H1 (cell line): ENCODE results near the gene TRAF6. TPM values are rescaled to one million over a fixed set of nuclear protein-coding genes. Genes with fewer than 3 reads are reported as not detected.

ENCODE experiments used
- BACH1 ChIP-seq: IDR thresholded peaks from 2 replicates; pipeline ENCODE4 v1.6.1; 2012; ENCODE audit warnings: low read length, improper control_type of control experiment
- BCL11A ChIP-seq, 2 experiments: IDR thresholded peaks; one replicate each; pipeline ENCODE4 v1.6.1; 2011; ENCODE audit warnings: low read depth in 2 of 2, low read length in 2 of 2, mild to moderate bottlenecking in 2 of 2
- CBX5 ChIP-seq: fragments of 300-800, 300-1000 bp; sonication (generic); IDR thresholded peaks from 2 replicates; pipeline ENCODE4 v1.7.1; 2016; ENCODE audit warnings: antibody characterized with exemption, low read length, low read depth
- CHD7 ChIP-seq: fragments of 300-600 bp; sonication (generic); IDR thresholded peaks from 2 replicates; pipeline ENCODE4 v1.7.1; 2012; ENCODE audit warnings: low read length, moderate library complexity, mild to moderate bottlenecking, inconsistent platforms; ENCODE audit not compliant: insufficient replicate concordance
- CREB1 ChIP-seq: IDR thresholded peaks from 2 replicates; pipeline ENCODE4 v1.6.1; 2012; ENCODE audit warnings: inconsistent platforms
- KDM5A ChIP-seq: fragments of 200-600 bp; IDR thresholded peaks from 2 replicates; pipeline ENCODE4 v1.7.1; 2012; ENCODE audit warnings: mild to moderate bottlenecking, low read length, inconsistent platforms, mixed read lengths
- PHF8 ChIP-seq: fragments of 200-600 bp; sonication (generic); conservative IDR thresholded peaks from 2 replicates; pipeline ENCODE4 v1.7.1; 2012; ENCODE audit warnings: low read depth, mild to moderate bottlenecking, inconsistent platforms, low read length, moderate library complexity
- POLR2AphosphoS5 ChIP-seq: IDR thresholded peaks from 2 replicates; pipeline ENCODE4 v1.6.1; 2011; ENCODE audit warnings: low read depth, low read length
- POU5F1 ChIP-seq: IDR thresholded peaks from 2 replicates; pipeline ENCODE4 v1.6.1; 2011; ENCODE audit warnings: low read depth, mild to moderate bottlenecking, low read length, moderate library complexity
- SAP30 ChIP-seq: fragments of 300-600 bp; sonication (generic); IDR thresholded peaks from 2 replicates; pipeline ENCODE4 v1.7.1; 2012; ENCODE audit warnings: low read length, moderate library complexity, mild to moderate bottlenecking, inconsistent platforms; ENCODE audit not compliant: insufficient read depth, insufficient replicate concordance
- SIRT6 ChIP-seq: IDR thresholded peaks from one replicate; pipeline ENCODE4 v1.7.1; 2012; ENCODE audit warnings: low read length, inconsistent platforms
- SP1 ChIP-seq: IDR thresholded peaks from 2 replicates; pipeline ENCODE4 v1.6.1; 2011; ENCODE audit warnings: low read depth, low read length
- YY1 ChIP-seq: IDR thresholded peaks from 2 replicates; pipeline ENCODE4 v1.6.1; 2011; ENCODE audit warnings: low read depth, mild to moderate bottlenecking, low read length
- polyA plus RNA-seq, 7 experiments: library from polyadenylated mRNA; depleted of rRNA in 3 of 7; stranded (reverse) in 5 of 7; unstranded in 2 of 7; fragments of >200 nt in 5 of 7; fragments of 200-250 nt in 2 of 7; gene quantifications; 1 replicate in 5 of 7; 2 replicates in 1 of 7; 4 replicates in 1 of 7; pipeline versions ENCODE4 v1.2.1 to v1.2.3, GENCODE V29; 2011 to 2013; ENCODE audit warnings: missing spikeins in 2 of 7, mixed read lengths in 2 of 7
- total RNA-seq: library from RNA; stranded (reverse); fragmentation: NEBNext Ultra II Directional; extraction: Animal tissue kit (Norgen Biotek cat#: 25700); gene quantifications from 2 replicates; pipeline ENCODE4 v1.2.1, GENCODE V29; 2021

TRAF6 gene
- total and polyA plus RNA-seq, 2 of the 8 experiments (the other 6 are each of a cell fraction or from before 2014, with no cell fraction given): 4.6 to 8.8 TPM

GRCh38 chr11:36464720-36465119 is 45.4 kb downstream of the TRAF6 start (continued):
- TF ChIP-seq CHD7 (no peak), YY1 (no peak), POLR2AphosphoS5 (no peak), KDM5A (no peak), BCL11A (IDR thresholded peaks at IDR 0.05; ENCODE audit: low read depth in 2 of 2, low read length in 2 of 2) (no peak), CREB1 (no peak), CBX5 (no peak), SAP30 (no peak), PHF8 (no peak), BACH1 (no peak), SIRT6 (no peak), POU5F1 (no peak), SP1 (no peak)
